ENCODE results near the gene PPIB. TPM values are rescaled to one million over a fixed set of nuclear protein-coding genes. Genes with fewer than 3 reads are reported as not detected.

PPIB gene
- total RNA-seq, 6 donors from 2014 or later: 87.0 to 497 (median 286) TPM

- ATAC-seq (ENCODE audit: low FRiP score in 2 of 2): peak; percentile 40 to 91
- H3K27ac ChIP-seq: peak overlapping the region in 1 of 4 donors; percentile 3
- no peaks in the 10 kb centered on the region for H3K9me3 ChIP-seq
- peak in 1 of 4 donors; percentile 21 for TF ChIP-seq EP300 (IDR thresholded peaks at IDR 0.05)
- TF ChIP-seq CTCF (IDR thresholded peaks at IDR 0.05): no peak
- H3K4me1 ChIP-seq: peaks cover 0 to 20% (median 14%) of the 10 kb centered on the region in 4 donors
- DNase-seq: no peak
- no peaks in the 10 kb centered on the region for H3K27me3 ChIP-seq
- 61 to 67% methylated on average over 5 of the region's 5 CpGs for WGBS, 2 donors
- peaks cover 3 to 100% (median 49%) of the 10 kb centered on the region in 4 donors for H3K36me3 ChIP-seq
- H3K4me3 ChIP-seq: no peak overlapping the region
Measured at GRCh38 chr15:64117759-64118487, 44.9 kb downstream of the PPIB start.

GRCh38 chr15:64112904-64113303, 49.9 kb downstream of the PPIB start:
- H3K4me1 ChIP-seq: peaks cover 34 to 57% (median 46%) of the 10 kb centered on the region in 4 donors
- H3K27me3 ChIP-seq: no peaks in the 10 kb centered on the region
- no peaks in the 10 kb centered on the region for H3K9me3 ChIP-seq
- TF ChIP-seq CTCF (IDR thresholded peaks at IDR 0.05) (no peak), POLR2A (IDR thresholded peaks at IDR 0.05) (no peak), POLR2AphosphoS5 (IDR thresholded peaks at IDR 0.05) (no peak), EP300 (IDR thresholded peaks at IDR 0.05) (no peak)
- DNase-seq: no peak
- peaks cover 0 to 57% (median 20%) of the 10 kb centered on the region in 4 donors for H3K36me3 ChIP-seq
- WGBS, 2 donors: 86 to 90% methylated on average over 1 of the region's 1 CpG
- H3K4me3 ChIP-seq: no peak overlapping the region
- H3K27ac ChIP-seq: peak overlapping the region in 2 of 4 donors; percentile 37 to 56
- ATAC-seq (ENCODE audit: low FRiP score in 2 of 2): peak in 1 of 2 donors; percentile 45

GRCh38 chr15:64112073-64112772, 50.6 kb downstream of the PPIB start:
- 70 to 72% methylated on average over 4 of the region's 4 CpGs for WGBS, 2 donors
- H3K9me3 ChIP-seq: no peaks in the 10 kb centered on the region
- ATAC-seq (ENCODE audit: low FRiP score in 2 of 2): no peak
- peaks cover 0 to 50% (median 17%) of the 10 kb centered on the region in 4 donors for H3K36me3 ChIP-seq
- peak overlapping the region in 2 of 4 donors; percentile 37 to 56 for H3K27ac ChIP-seq
- no peaks in the 10 kb centered on the region for H3K27me3 ChIP-seq
- TF ChIP-seq EP300 (IDR thresholded peaks at IDR 0.05) (no peak), POLR2A (IDR thresholded peaks at IDR 0.05) (no peak), CTCF (IDR thresholded peaks at IDR 0.05) (no peak), POLR2AphosphoS5 (IDR thresholded peaks at IDR 0.05) (no peak)
- peaks cover 41 to 61% (median 47%) of the 10 kb centered on the region in 4 donors for H3K4me1 ChIP-seq
- no peak overlapping the region for H3K4me3 ChIP-seq
- DNase-seq: no peak

GRCh38 chr15:64111679-64112050, 51.2 kb downstream of the PPIB start:
- no peak for ATAC-seq (ENCODE audit: low FRiP score in 2 of 2)
- 84 to 87% methylated on average over 3 of the region's 3 CpGs for WGBS, 2 donors
- H3K27ac ChIP-seq: no peak overlapping the region

More at GRCh38 chr15:64111679-64112050, 51.2 kb downstream of the PPIB start:
- peaks cover 45 to 66% (median 48%) of the 10 kb centered on the region in 4 donors for H3K4me1 ChIP-seq
- no peak for DNase-seq
- H3K36me3 ChIP-seq: peaks cover 0 to 44% (median 17%) of the 10 kb centered on the region in 4 donors
- no peak overlapping the region for H3K4me3 ChIP-seq
- TF ChIP-seq EP300 (IDR thresholded peaks at IDR 0.05) (no peak), CTCF (IDR thresholded peaks at IDR 0.05) (no peak), POLR2A (IDR thresholded peaks at IDR 0.05) (no peak), POLR2AphosphoS5 (IDR thresholded peaks at IDR 0.05) (no peak)
- H3K9me3 ChIP-seq: no peaks in the 10 kb centered on the region
- no peaks in the 10 kb centered on the region for H3K27me3 ChIP-seq
